Colonic mucosa (tissue), 4 donors: ENCODE data around the gene DCP2. TPM values are rescaled to one million over a fixed set of nuclear protein-coding genes. Genes with fewer than 3 reads are reported as not detected.

Experiments
- DNase-seq: peaks from one replicate; pipeline ENCODE4 v3.0.0-alpha.2; 2020
- H3K27ac ChIP-seq: fragments of 200-600 bp; one replicate; pipeline ENCODE4 v1.8.0; 2021
- H3K27me3 ChIP-seq: fragments of 200-600 bp; one replicate; pipeline ENCODE4 v1.8.0; 2021
- H3K36me3 ChIP-seq: fragments of 200-600 bp; one replicate; pipeline ENCODE4 v1.8.0; 2021
- H3K4me1 ChIP-seq: fragments of 200-600 bp; one replicate; pipeline ENCODE4 v1.8.0; 2021; ENCODE audit warnings: mild to moderate bottlenecking
- H3K4me3 ChIP-seq: fragments of 200-600 bp; one replicate; pipeline ENCODE4 v1.8.0; 2021
- H3K9ac ChIP-seq, 2 donors: one replicate each; pipeline ENCODE4 v1.7.0; 2013; ENCODE audit warnings: control low read depth in 2 of 2, low read depth in 2 of 2, low read length in 2 of 2
- H3K9me3 ChIP-seq: fragments of 200-600 bp; one replicate; pipeline ENCODE4 v1.8.0; 2021
- intact Hi-C: fragments of 100-400 bp; cut with DNase I; formaldehyde crosslinking; loops from one replicate; pipeline ENCODE4 v1.14.1; 2022
- total RNA-seq, 2 donors: library from RNA; stranded (reverse); fragmentation: NEBNext Ultra II Directional in 1 of 2; extraction: Animal tissue kit (Norgen Biotek cat#: 25700) in 1 of 2; gene quantifications; one replicate each; pipeline ENCODE4 v1.2.1, GENCODE V29; 2021
- TF ChIP-seq, protein P1 (sequence below): fragments of 200-600 bp; IDR thresholded peaks from one replicate; pipeline ENCODE4 v1.8.0; 2022; ENCODE audit warnings: antibody characterized with exemption, mild to moderate bottlenecking
- donor health status: healthy.
- donor health status: DM: no; HTN: no; CAD: no.
- donor health status: DM: no; HTN: no; CAD: no.

DCP2 gene
- total RNA-seq, 2 donors from 2014 or later: 39.5 to 48.2 TPM

GRCh38 chr5:113038136-113038535 is 61.5 kb downstream of the DCP2 start:
- no peak for DNase-seq
- H3K27me3 ChIP-seq: no peaks in the 10 kb centered on the region
- H3K9me3 ChIP-seq: no peaks in the 10 kb centered on the region
- H3K4me1 ChIP-seq: no peaks in the 10 kb centered on the region
- no peak overlapping the region for H3K9ac ChIP-seq
- no peak overlapping the region for H3K4me3 ChIP-seq
- no peak overlapping the region for H3K27ac ChIP-seq
- no peaks in the 10 kb centered on the region for H3K36me3 ChIP-seq
- TF ChIP-seq, protein P1, sequence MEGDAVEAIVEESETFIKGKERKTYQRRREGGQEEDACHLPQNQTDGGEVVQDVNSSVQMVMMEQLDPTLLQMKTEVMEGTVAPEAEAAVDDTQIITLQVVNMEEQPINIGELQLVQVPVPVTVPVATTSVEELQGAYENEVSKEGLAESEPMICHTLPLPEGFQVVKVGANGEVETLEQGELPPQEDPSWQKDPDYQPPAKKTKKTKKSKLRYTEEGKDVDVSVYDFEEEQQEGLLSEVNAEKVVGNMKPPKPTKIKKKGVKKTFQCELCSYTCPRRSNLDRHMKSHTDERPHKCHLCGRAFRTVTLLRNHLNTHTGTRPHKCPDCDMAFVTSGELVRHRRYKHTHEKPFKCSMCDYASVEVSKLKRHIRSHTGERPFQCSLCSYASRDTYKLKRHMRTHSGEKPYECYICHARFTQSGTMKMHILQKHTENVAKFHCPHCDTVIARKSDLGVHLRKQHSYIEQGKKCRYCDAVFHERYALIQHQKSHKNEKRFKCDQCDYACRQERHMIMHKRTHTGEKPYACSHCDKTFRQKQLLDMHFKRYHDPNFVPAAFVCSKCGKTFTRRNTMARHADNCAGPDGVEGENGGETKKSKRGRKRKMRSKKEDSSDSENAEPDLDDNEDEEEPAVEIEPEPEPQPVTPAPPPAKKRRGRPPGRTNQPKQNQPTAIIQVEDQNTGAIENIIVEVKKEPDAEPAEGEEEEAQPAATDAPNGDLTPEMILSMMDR: no peak
- intact Hi-C loops: no loop called here

- Histone ChIP-seq H3K9me3 (no peaks in the 10 kb centered on the region), H3K27ac (no peak overlapping the region), H3K4me1 (no peaks in the 10 kb centered on the region), H3K27me3 (no peaks in the 10 kb centered on the region), H3K9ac (no peak overlapping the region), H3K4me3 (no peak overlapping the region), H3K36me3 (no peaks in the 10 kb centered on the region)
- DNase-seq: no peak
- TF ChIP-seq, protein P1: no peak
- intact Hi-C loops: no loop called here
Measured at GRCh38 chr5:113038714-113039113, 62.1 kb downstream of the DCP2 start.

DNA sequence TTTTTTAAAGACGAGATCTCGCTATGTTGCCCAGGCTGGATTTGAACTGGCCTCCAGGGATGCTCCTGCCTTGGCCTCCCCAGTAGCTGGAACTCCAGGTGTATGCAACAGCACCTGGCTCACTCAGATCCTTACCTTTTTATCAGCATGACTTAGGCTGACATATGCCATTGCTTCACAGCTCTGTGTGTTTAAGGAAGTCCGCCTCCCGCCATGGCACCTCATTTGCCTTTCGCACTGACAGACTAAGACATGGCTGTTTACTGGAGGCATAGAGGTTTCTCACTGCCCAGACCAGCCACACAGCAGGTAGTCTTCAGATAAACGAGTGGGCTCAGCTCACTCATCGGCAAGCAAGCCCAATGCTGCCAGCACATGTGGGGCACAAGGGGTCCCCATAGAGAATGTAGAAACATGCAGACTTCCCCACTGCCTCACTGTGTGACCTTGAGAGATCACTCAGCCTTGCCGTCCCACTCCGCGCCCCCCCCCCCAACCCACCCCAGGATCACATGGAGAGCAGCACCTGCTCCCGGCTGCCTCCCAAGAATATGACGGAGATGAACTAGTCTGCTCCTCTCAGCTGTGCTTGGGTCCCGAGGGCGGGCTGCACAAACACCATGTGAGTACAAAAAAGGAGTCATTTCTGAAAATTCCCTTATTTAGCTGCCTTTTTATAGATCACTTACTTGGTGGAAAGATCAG is 62.8 kb downstream of the DCP2 start:
- no peak overlapping the region for H3K4me3 ChIP-seq
- no peak for DNase-seq
- no peaks in the 10 kb centered on the region for H3K27me3 ChIP-seq
- no peaks in the 10 kb centered on the region for H3K9me3 ChIP-seq
- H3K27ac ChIP-seq: no peak overlapping the region
- TF ChIP-seq, protein P1: no peak
- no peaks in the 10 kb centered on the region for H3K36me3 ChIP-seq
- H3K4me1 ChIP-seq: no peaks in the 10 kb centered on the region
- intact Hi-C loops: no loop called here
- no peak overlapping the region for H3K9ac ChIP-seq

GRCh38 chr5:113039934-113040285 is 63.3 kb downstream of the DCP2 start:
- TF ChIP-seq, protein P1: no peak
- no peaks in the 10 kb centered on the region for H3K9me3 ChIP-seq
- no peaks in the 10 kb centered on the region for H3K27me3 ChIP-seq

GRCh38 chr5:113040672-113041260 is 64.2 kb downstream of the DCP2 start:
- TF ChIP-seq, protein P1: no peak
- no peak for DNase-seq
- Histone ChIP-seq H3K36me3 (no peaks in the 10 kb centered on the region), H3K4me1 (no peaks in the 10 kb centered on the region), H3K9ac (no peak overlapping the region), H3K9me3 (no peaks in the 10 kb centered on the region), H3K27ac (no peak overlapping the region), H3K27me3 (no peaks in the 10 kb centered on the region), H3K4me3 (no peak overlapping the region)
- intact Hi-C loops: no loop called here

More at GRCh38 chr5:113039934-113040285, 63.3 kb downstream of the DCP2 start:
- no peak overlapping the region for H3K9ac ChIP-seq
- H3K27ac ChIP-seq: no peak overlapping the region
- H3K4me3 ChIP-seq: no peak overlapping the region
- no peaks in the 10 kb centered on the region for H3K36me3 ChIP-seq
- no peaks in the 10 kb centered on the region for H3K4me1 ChIP-seq
- intact Hi-C loops: no loop called here
- DNase-seq: no peak
